PC-3 (cell line): ENCODE results near the gene KCNK4. TPM values are rescaled to one million over a fixed set of nuclear protein-coding genes. Genes with fewer than 3 reads are reported as not detected.

ENCODE experiments used
- ATAC-seq: fragments of 200-7000 bp; cut with Tn5 transposase; 2 replicates; pipeline ENCODE4 v1.9.1; 2020; ENCODE audit warnings: mild to moderate bottlenecking, moderate library complexity
- BruUV-seq: library from RNA; stranded (reverse); fragments of 400-500 nt; replicated peaks from 2 replicates; lab custom pipeline; 2021; lab: Mats Ljungman, UMichigan
- CTCF ChIA-PET: fragments of 300-600 bp; sonication (Branson Sonifier 250); formaldehyde crosslinking; loops from one replicate; lab custom pipeline; 2022; ENCODE audit warnings: antibody characterized with exemption; lab: Charles Lee
- POLR2A ChIA-PET: fragments of 300-600 bp; sonication (Branson Sonifier 250); formaldehyde crosslinking; loops from one replicate; lab custom pipeline; 2022; ENCODE audit warnings: antibody characterized with exemption; ENCODE audit not compliant: unreplicated experiment; lab: Charles Lee
- DNase-seq: peaks from one replicate; pipeline ENCODE4 v3.0.0-alpha.2; 2015
- H2AFZ ChIP-seq: fragments of 300-600 bp; sonication (generic); 2 replicates; pipeline ENCODE4 v1.6.0; 2016; ENCODE audit warnings: antibody characterized with exemption, low read length
- H3F3A ChIP-seq: fragments of 300-600 bp; sonication (generic); one replicate; pipeline ENCODE4 v1.6.0; 2017; ENCODE audit warnings: antibody characterized with exemption, low read length, control low read depth, mild to moderate bottlenecking; ENCODE audit not compliant: unreplicated experiment
- H3K27ac ChIP-seq: fragments of 300-600 bp; sonication (generic); 2 replicates; pipeline ENCODE4 v1.5.1; 2016; ENCODE audit warnings: mild to moderate bottlenecking, low read length
- H3K27me3 ChIP-seq: fragments of 300-600 bp; sonication (generic); 2 replicates; pipeline ENCODE4 v1.6.1; 2016; ENCODE audit warnings: low read length, mixed read lengths
- H3K36me3 ChIP-seq: fragments of 300-600 bp; sonication (generic); 2 replicates; pipeline ENCODE4 v1.6.1; 2016; ENCODE audit warnings: low read depth, mixed run types, low read length, mixed read lengths
- H3K4me1 ChIP-seq: fragments of 300-600 bp; sonication (generic); 2 replicates; pipeline ENCODE4 v1.5.1; 2016; ENCODE audit warnings: low read length; ENCODE audit not compliant: insufficient read depth
- H3K4me2 ChIP-seq: fragments of 300-600 bp; sonication (generic); 2 replicates; pipeline ENCODE4 v1.6.0; 2016; ENCODE audit warnings: low read length
- H3K4me3 ChIP-seq: fragments of 300-600 bp; sonication (generic); 2 replicates; pipeline ENCODE4 v1.5.1; 2016; ENCODE audit warnings: mild to moderate bottlenecking, low read length, mixed read lengths
- H3K79me2 ChIP-seq: fragments of 300-600 bp; sonication (generic); 2 replicates; pipeline ENCODE4 v1.6.1; 2017; ENCODE audit warnings: low read length, mixed read lengths
- H3K9ac ChIP-seq: fragments of 300-600 bp; sonication (generic); 2 replicates; pipeline ENCODE4 v1.6.0; 2016; ENCODE audit warnings: mild to moderate bottlenecking, low read length
- H3K9me2 ChIP-seq: fragments of 300-600 bp; sonication (generic); replicated peaks from 2 replicates; pipeline ENCODE4 v1.6.1; 2016; ENCODE audit warnings: mixed run types, low read length, mixed read lengths
- H3K9me3 ChIP-seq: fragments of 300-600 bp; sonication (generic); 2 replicates; pipeline ENCODE4 v1.6.1; 2016; ENCODE audit warnings: low read length, mixed read lengths
- H4K20me1 ChIP-seq: fragments of 300-600 bp; sonication (generic); 2 replicates; pipeline ENCODE4 v1.6.1; 2016; ENCODE audit warnings: low read length, mixed read lengths
- EZH2 ChIP-seq: fragments of 300-600 bp; sonication (generic); IDR thresholded peaks from one replicate; pipeline ENCODE4 v1.6.1; 2017; ENCODE audit warnings: antibody characterized with exemption, mild to moderate bottlenecking, low read length; ENCODE audit not compliant: unreplicated experiment
- EZH2phosphoT487 ChIP-seq: fragments of 300-600 bp; sonication (generic); IDR thresholded peaks from 2 replicates; pipeline ENCODE4 v1.6.1; 2018; ENCODE audit warnings: mild to moderate bottlenecking, antibody characterized with exemption, low read length, borderline replicate concordance
- intact Hi-C: fragments of 100-400 bp; cut with micrococcal nuclease; formaldehyde crosslinking; loops from 2 replicates; pipeline ENCODE4 v1.9.0; 2023
- total RNA-seq: library from RNA; depleted of rRNA; stranded (reverse); fragments of >200 nt; gene quantifications from 2 replicates; pipeline ENCODE4 v1.2.3, GENCODE V29; 2014
- TF ChIP-seq, protein P1 (sequence below): fragments of 300-600 bp; sonication (generic); conservative IDR thresholded peaks from 2 replicates; pipeline ENCODE4 v1.5.1; 2017; ENCODE audit warnings: antibody characterized with exemption, low read depth, mild to moderate bottlenecking, low read length

KCNK4 gene
- total RNA-seq, 1 experiment from 2014 or later = 1.2 TPM

DNA sequence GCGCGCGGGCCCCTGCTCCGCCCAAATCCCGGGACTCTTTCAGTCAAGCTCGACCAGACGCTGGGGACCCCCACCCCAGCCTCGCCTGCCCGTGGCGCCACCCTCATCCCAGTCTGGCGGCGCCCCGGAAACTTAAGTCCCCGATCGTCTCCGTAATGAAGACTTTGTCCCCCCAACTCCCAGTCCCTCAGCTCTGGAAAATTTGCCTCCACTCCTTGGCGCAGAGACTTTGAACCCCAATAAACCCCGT, 39.4 kb upstream of the KCNK4 start:
- Histone ChIP-seq H2AFZ (peak overlapping the region; percentile 68), H3K79me2 (peaks cover 25% of the 10 kb centered on the region), H3K9me3 (no peaks in the 10 kb centered on the region), H3K4me2 (peak overlapping the region; percentile 98), H3K4me1 (peaks cover 35% of the 10 kb centered on the region), H3K36me3 (peaks cover 20% of the 10 kb centered on the region), H4K20me1 (no peaks in the 10 kb centered on the region; the same call in 1 of the 2 replicates), H3K9ac (peak overlapping the region; percentile 79), H3F3A (no peaks in the 10 kb centered on the region), H3K4me3 (peak overlapping the region; percentile 85), H3K27me3 (no peaks in the 10 kb centered on the region), H3K9me2 (no peaks in the 10 kb centered on the region), H3K27ac (no peak overlapping the region)
- TF ChIP-seq EZH2 = no peak
- TF ChIP-seq EZH2phosphoT487 = no peak
- TF ChIP-seq, protein P1, sequence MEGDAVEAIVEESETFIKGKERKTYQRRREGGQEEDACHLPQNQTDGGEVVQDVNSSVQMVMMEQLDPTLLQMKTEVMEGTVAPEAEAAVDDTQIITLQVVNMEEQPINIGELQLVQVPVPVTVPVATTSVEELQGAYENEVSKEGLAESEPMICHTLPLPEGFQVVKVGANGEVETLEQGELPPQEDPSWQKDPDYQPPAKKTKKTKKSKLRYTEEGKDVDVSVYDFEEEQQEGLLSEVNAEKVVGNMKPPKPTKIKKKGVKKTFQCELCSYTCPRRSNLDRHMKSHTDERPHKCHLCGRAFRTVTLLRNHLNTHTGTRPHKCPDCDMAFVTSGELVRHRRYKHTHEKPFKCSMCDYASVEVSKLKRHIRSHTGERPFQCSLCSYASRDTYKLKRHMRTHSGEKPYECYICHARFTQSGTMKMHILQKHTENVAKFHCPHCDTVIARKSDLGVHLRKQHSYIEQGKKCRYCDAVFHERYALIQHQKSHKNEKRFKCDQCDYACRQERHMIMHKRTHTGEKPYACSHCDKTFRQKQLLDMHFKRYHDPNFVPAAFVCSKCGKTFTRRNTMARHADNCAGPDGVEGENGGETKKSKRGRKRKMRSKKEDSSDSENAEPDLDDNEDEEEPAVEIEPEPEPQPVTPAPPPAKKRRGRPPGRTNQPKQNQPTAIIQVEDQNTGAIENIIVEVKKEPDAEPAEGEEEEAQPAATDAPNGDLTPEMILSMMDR = no peak
- BruUV-seq = no TSS peak
- POLR2A ChIA-PET = interaction anchor here (0.7 kb wide), 1 partner anchor 44 kb away, joined by 4 read pairs; no protein-coding TSS in a partner anchor
- DNase-seq (no peak), ATAC-seq (no peak)
- CTCF ChIA-PET = interaction anchor here (0.6 to 1.3 kb wide), 6 partner anchors 9 to 103 kb away, joined by 3 to 11 read pairs (median 6); no protein-coding TSS in a partner anchor
- intact Hi-C loops = loop anchor here (1.0 kb wide), 1 partner anchor 47 kb away; no protein-coding TSS in a partner anchor

DNA sequence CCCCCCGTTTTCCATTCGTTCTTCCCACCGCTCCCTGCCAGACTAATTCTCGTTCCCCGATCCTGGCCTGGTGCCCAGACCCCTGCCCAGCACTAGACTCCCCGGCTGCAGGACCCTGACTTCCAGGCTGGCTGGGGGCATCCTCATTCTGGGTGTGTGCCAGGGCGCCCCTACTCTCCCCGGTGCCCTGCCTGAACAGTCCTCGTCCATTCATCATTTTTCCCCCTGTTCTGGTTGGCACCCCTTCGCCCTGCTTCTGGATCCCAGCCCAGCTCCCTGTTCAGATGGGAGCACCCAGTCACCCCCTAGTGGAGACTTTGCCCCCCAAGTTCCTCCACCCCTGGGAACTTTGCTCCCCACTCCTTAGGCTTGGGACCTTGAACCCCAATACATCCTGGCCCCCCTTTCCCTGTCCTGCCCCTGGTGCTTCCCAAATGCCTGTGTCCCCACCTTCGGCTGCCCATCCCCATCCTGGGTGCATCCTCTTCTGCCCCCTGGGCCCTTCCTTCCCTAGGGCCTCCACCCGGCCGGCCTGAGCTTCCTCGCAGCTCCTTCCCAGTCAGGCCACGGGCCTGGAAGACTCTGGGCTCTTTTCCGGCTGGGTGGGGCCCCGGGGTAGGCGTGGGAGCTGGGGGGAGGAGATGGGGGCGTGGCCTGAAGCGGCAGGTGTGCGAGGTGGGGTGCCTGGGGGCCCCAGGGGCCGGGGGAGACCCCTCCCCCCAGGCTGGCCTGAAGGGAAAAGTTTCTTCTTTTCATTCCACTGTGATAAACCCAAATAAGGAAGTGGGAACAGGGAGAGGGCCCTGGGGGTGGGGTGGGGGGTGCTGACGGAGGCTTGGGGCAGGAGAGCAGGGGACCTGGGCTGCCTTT, 38.9 kb upstream of the KCNK4 start:
- Histone ChIP-seq H2AFZ (peak overlapping the region; percentile 68), H3K4me2 (peak overlapping the region; percentile 98), H3K9ac (peak overlapping the region; percentile 79), H4K20me1 (no peaks in the 10 kb centered on the region; the same call in 1 of the 2 replicates), H3F3A (no peaks in the 10 kb centered on the region), H3K9me3 (no peaks in the 10 kb centered on the region), H3K9me2 (no peaks in the 10 kb centered on the region), H3K4me1 (peaks cover 31% of the 10 kb centered on the region), H3K79me2 (peaks cover 25% of the 10 kb centered on the region), H3K36me3 (peaks cover 21% of the 10 kb centered on the region), H3K4me3 (peak overlapping the region; percentile 85), H3K27ac (no peak overlapping the region), H3K27me3 (no peaks in the 10 kb centered on the region)
- BruUV-seq = TSS peak; percentile 4
- intact Hi-C loops = no loop called here
- TF ChIP-seq EZH2phosphoT487 (no peak), EZH2 (no peak)
- TF ChIP-seq, protein P1 = peak; percentile 64
- peak; percentile 45 for ATAC-seq
- DNase-seq = peak; percentile 77
- ChIA-PET CTCF (interaction anchor here (0.6 to 1.3 kb wide), 12 partner anchors 8 to 103 kb away, joined by 3 to 11 read pairs (median 4); partner anchors contain the start of genes FKBP2 and GPR137), POLR2A (interaction anchor here (0.6 to 0.7 kb wide), 2 partner anchors 43 to 63 kb away, joined by 3 to 4 read pairs; no protein-coding TSS in a partner anchor)
